Measurements from ENCODE around the gene MICAL2. TPM values are rescaled to one million over a fixed set of nuclear protein-coding genes. Genes with fewer than 3 reads are reported as not detected.

MICAL2 gene
- total RNA-seq, 1 donor from 2014 or later, result 104 TPM

DNA sequence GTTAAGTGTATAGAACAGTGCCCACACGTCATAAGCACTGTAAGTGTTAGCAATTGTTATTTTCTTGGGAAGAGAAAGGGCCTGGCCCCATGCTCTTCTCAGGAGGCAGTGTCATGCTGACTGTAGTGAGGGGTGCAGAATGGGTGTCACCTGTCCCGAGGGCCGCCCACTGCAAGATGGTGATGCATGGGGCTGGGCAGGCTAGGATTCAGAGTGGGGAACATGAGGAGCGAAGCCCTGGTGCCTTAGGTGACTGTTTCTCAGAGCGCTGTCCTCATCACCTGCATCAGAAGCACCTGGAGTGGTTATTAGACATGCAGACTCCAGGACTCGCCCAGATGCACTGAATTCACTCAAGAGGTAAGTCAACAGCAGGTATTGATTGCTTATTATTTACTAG, 166.0 kb downstream of the MICAL2 start:
- H3K4me3 ChIP-seq (ENCODE audit: low read depth, low read length), result no peak overlapping the region
- DNase-seq (ENCODE audit: low read depth), result no peak
- TF ChIP-seq, protein P1, sequence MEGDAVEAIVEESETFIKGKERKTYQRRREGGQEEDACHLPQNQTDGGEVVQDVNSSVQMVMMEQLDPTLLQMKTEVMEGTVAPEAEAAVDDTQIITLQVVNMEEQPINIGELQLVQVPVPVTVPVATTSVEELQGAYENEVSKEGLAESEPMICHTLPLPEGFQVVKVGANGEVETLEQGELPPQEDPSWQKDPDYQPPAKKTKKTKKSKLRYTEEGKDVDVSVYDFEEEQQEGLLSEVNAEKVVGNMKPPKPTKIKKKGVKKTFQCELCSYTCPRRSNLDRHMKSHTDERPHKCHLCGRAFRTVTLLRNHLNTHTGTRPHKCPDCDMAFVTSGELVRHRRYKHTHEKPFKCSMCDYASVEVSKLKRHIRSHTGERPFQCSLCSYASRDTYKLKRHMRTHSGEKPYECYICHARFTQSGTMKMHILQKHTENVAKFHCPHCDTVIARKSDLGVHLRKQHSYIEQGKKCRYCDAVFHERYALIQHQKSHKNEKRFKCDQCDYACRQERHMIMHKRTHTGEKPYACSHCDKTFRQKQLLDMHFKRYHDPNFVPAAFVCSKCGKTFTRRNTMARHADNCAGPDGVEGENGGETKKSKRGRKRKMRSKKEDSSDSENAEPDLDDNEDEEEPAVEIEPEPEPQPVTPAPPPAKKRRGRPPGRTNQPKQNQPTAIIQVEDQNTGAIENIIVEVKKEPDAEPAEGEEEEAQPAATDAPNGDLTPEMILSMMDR (conservative IDR thresholded peaks at IDR 0.05; ENCODE audit: low read depth, low read length), result no peak

DNA sequence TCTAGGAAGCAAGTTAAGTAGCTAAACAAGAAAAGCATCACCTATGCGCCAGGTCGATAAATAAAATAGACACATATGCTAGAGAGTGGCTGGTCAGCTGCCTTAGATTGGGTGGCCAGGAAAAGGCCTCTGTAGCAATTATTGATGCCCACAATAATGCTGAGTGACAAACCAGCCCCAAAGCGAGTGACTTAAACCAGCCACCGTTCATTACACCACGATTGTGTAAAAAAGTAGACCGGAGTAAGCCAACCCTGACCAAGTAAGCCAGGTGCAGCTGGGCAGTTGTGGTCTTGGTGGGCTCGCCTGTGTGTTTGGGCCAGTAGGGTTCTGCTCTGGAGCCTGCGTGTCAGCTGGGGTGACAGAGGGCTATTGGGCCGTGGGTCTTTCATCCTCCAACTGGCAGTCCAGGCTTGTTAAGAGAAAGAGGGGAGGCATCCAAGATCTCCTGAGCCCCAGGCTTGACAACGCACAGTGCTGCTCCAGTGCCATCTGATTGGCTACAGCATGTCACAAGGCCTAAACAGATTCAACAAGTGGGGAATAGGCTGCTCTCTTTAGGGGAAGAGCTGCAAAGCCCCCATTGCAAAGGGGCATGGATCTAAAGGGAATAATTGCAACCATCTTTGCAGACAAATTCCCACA, 166.6 kb downstream of the MICAL2 start:
- TF ChIP-seq, protein P1 (conservative IDR thresholded peaks at IDR 0.05; ENCODE audit: low read depth, low read length), result no peak
- no peak overlapping the region for H3K4me3 ChIP-seq (ENCODE audit: low read depth, low read length)
- no peak for DNase-seq (ENCODE audit: low read depth)

DNA sequence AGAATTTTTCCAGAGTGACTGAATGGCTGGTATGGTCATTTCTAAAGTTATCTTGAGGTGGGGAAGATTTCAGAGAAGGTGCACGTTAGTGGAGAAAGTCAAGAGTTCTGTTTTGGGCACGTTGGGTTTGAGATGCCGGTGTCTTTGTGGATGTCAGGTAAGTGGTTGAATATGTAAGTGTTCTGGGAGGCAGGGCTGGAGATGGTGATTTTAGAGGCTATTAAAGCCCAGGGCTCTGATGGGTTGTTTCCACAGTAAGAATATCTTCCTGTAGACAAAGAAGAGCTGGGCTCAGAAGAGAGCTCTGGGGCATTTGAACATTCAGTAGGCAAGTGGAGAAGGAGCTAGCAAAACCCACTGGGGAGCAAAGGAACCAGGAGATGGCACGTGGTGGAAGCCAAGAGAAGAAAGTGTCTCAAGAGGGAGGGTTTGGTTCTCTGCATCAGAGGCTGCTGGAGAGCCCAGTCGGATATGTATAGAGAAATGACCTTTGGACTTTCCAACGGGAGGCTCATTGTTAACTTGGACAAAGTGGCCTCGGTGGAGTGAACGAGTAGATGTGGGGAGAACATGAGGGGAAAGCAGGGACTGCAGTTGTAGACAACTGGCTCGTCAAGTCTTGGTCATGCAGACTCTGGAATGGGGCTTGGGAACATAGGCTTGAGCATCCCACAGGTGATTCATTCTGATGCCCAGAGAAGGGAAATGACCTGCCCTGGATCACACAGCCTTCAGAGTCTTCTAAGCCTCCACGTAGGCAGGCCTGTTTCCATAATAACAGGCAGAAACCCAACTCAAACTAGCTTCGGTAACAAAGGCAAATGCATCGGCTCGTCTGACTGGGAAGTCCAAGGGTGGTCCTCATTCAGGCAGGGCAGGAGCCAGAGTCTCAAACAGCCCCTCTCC, 168.6 kb downstream of the MICAL2 start:
- no peak for DNase-seq (ENCODE audit: low read depth)
- TF ChIP-seq, protein P1 (conservative IDR thresholded peaks at IDR 0.05; ENCODE audit: low read depth, low read length), result no peak
- H3K4me3 ChIP-seq (ENCODE audit: low read depth, low read length), result no peak overlapping the region

DNA sequence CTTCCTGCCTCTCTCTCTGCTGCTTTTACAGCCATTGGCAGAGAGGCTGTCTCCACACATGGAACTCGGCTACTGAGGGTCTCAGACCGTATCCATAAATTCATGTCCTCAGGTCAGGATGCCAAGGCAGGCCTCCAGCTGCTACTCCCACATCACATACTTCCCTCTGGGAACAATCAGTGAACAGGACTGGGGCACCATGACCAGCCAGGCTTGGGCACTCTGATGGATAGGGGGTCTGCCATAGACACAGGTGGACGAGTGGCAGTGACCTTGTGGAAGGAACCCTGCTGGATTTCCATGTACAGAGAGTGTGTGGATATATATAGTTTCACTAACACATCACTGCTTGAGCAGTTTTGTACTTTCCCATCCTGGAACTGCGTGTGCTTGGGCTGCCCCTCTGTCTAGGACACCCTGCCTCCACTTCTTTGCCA, 169.3 kb downstream of the MICAL2 start:
- TF ChIP-seq, protein P1 (conservative IDR thresholded peaks at IDR 0.05; ENCODE audit: low read depth, low read length), result no peak
- DNase-seq (ENCODE audit: low read depth), result no peak
- H3K4me3 ChIP-seq (ENCODE audit: low read depth, low read length), result no peak overlapping the region

DNA sequence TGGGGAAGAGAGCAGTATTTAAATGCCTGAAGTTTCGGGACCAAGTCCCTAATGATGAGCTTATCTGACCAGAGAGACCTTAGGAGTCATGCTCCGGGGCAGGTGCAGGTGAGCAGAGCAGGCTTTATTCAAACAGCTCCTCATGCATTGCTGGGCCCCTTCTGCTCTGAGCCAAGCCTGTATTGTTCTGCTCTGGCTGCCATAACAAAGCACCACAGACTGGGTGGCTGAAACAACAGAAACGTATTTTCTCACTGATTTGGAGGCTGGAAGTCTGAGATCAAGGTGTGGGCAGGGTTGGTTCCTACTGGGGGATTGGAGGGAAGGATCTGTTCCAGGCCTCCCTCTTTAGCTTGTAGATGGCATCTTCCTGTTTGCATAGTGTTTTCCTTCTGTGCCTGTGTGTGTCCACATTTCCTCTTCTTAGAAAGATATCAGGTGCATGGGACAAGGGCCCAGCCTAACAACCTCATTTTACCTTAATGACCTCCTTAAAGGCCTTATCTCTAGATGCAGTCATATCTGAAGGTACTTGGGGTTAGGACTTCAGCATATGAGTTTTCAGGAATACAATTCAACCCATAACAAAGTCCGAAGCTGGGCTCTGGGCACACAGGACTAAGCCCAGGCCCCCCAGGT, 169.9 kb downstream of the MICAL2 start:
- no peak overlapping the region for H3K4me3 ChIP-seq (ENCODE audit: low read depth, low read length)
- no peak for DNase-seq (ENCODE audit: low read depth)
- TF ChIP-seq, protein P1 (conservative IDR thresholded peaks at IDR 0.05; ENCODE audit: low read depth, low read length), result no peak

DNA sequence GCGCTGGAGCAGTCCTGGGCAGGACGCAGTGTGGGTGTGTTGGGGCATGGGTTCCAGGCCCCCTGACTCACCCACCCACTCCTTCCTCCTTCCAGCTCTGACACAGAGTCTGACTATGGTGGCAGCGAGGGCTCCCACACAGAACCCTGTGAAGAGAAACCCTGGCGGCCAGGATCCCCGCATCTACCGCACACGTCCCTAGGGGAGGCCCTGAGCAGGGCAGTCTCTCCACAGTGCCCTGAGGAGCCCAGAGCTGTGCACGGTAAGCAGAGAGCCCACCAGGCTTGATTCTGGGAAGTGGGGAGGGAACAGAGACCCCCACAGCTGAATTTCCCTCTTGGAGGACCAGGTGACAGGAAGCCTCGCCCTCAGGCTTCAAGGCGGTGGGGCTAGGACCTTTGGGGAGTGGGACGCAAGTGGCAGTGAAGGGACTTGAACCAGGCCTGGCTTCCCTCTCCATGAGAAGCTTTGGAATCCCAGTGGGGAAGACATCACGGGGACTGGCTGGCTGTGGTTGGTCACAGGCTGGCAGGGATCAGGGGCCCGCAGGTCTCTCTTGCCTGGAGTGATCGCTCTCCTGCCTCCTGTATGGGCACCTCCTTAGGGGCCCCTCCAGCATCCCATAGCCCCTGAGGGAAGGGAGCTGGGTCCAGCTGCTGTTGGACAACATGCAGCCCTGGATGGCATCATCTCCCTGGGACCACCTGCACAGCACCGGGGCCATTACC, 170.6 kb downstream of the MICAL2 start:
- no peak overlapping the region for H3K4me3 ChIP-seq (ENCODE audit: low read depth, low read length)
- DNase-seq (ENCODE audit: low read depth), result no peak
- TF ChIP-seq, protein P1 (conservative IDR thresholded peaks at IDR 0.05; ENCODE audit: low read depth, low read length), result no peak
